ENCODE results near the gene NPIPA1.
"Not testable (repeated sequence)": the region's sequence is repeated elsewhere in the genome, so short reads cannot be mapped to it uniquely, and the experiment has no call there.

- TF ChIP-seq EZH2 (IDR thresholded peaks at IDR 0.05; ENCODE audit: insufficient read depth, poor library complexity, severe bottlenecking); EZH2phosphoT487 (IDR thresholded peaks at IDR 0.05; ENCODE audit: insufficient read depth, low read depth): not testable (repeated sequence)
These were observed 14.3 kb upstream of the NPIPA1 start for GRCh38 chr16:14922968-14923367.
